ENCODE data around the gene RAB7A.
A peak's percentile ranks its signal among the peaks of the same experiment; 100 is the strongest.
"Not testable (repeated sequence)": the region's sequence is repeated elsewhere in the genome, so short reads cannot be mapped to it uniquely, and the experiment has no call there.

Gene RAB7A

DNA sequence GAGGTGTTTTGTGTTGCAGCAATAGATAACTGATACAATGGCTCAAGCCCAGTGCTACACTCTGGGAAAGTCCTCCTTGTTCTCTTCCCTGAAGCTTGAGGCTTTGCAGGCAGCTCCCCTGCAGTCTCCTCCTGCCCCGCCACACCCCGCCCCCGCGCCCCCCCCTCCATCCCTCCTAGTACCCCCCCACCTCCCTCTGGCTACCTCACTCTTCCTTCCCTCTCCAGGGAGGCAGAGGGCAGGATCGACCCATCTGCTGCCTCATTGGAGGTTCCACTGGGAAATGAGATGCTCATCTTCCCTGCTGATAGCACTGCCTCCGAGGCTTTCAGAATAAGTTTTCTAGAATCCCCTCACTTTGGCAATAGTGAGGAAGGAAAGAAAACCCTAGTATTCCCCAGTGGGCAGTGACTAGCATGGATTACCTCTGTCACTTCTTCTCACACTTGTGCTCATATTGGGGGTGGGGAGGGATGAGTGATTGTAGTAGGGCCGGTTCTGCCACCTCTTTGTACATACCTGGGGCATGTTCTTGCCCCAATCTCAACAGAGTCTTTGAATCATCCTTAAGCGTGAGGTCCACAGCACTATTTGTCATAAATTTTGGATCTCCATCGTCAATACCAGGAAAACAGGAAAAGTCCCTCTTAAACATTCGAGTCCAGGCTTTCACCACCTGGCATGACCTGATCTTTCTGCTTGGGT is 16.3 kb upstream of the RAB7A start:
- no peak for DNase-seq
- in situ Hi-C loops (cut with MboI; ENCODE audit: low pct_unique_long_range_greater_than_20kb, low sequenced_read_pairs), result no loop called here

- in situ Hi-C loops (cut with MboI; ENCODE audit: low pct_unique_long_range_greater_than_20kb, low sequenced_read_pairs), result no loop called here
- no peak for DNase-seq
Measured at GRCh38 chr3:128710816-128711433, 15.1 kb upstream of the RAB7A start.

DNA sequence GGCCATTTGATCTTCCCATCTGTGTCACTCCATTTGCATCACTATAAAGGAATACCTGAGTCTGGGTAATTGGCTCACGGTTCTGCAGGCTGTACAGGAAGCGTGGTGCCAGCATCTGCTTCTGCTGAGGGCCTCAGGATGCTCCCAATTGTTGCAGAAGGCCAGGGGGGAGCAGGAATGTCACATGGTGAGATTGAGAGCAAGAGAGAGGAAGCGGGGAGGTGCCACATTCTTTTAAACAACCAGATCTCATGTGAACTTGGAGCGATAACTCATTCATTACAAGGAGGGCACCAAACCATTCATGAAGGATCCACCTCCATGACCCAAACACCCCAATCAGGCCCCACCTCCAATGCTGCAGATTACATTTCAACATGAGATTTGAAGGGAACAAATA is 13.1 kb upstream of the RAB7A start:
- in situ Hi-C loops (cut with MboI; ENCODE audit: low pct_unique_long_range_greater_than_20kb, low sequenced_read_pairs), result no loop called here

DNA sequence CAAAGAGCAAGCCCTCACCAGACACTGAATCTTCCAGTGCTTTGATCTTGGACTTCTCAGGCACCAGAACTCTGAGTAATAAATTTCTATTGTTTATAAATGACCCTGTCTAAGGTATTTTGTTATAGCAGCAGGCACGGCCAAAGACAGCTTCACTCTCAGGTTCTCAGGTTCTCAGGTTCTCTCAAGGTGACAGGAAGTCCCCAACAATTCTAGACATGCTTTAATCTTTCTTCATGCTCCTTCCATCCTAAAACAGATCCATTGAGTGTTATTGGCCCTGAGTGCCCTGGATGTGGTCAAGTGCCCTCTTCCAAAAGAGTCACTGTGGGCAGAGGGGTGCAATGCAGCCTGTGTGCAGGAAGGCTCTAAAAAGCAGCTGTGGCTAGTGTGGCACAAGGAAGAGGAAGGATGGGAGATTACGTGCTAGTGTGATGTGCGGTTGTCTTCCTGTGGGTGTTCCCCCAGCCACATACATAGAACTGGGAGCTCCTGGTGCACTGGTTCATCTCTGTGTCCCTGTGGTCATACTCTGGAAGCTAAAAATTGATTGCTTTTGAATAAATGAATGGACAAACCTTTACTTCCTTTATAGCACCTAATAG is 11.0 kb upstream of the RAB7A start:
- DNase-seq, result peak; percentile 80
- in situ Hi-C loops (cut with MboI; ENCODE audit: low pct_unique_long_range_greater_than_20kb, low sequenced_read_pairs), result no loop called here

More for the DNA sequence above, 13.1 kb upstream of the RAB7A start:
- no peak for DNase-seq

- in situ Hi-C loops (cut with MboI; ENCODE audit: low pct_unique_long_range_greater_than_20kb, low sequenced_read_pairs), result not testable (repeated sequence)
- peak; percentile 32 for DNase-seq
Measured at GRCh38 chr3:128718892-128719291, 7.1 kb upstream of the RAB7A start.

- in situ Hi-C loops (cut with MboI; ENCODE audit: low pct_unique_long_range_greater_than_20kb, low sequenced_read_pairs), result no loop called here
- no peak for DNase-seq
Measured at GRCh38 chr3:128720891-128721290, 5.1 kb upstream of the RAB7A start.

GRCh38 chr3:128723477-128723876 is 2.5 kb upstream of the RAB7A start:
- DNase-seq, result no peak
- in situ Hi-C loops (cut with MboI; ENCODE audit: low pct_unique_long_range_greater_than_20kb, low sequenced_read_pairs), result no loop called here

DNA sequence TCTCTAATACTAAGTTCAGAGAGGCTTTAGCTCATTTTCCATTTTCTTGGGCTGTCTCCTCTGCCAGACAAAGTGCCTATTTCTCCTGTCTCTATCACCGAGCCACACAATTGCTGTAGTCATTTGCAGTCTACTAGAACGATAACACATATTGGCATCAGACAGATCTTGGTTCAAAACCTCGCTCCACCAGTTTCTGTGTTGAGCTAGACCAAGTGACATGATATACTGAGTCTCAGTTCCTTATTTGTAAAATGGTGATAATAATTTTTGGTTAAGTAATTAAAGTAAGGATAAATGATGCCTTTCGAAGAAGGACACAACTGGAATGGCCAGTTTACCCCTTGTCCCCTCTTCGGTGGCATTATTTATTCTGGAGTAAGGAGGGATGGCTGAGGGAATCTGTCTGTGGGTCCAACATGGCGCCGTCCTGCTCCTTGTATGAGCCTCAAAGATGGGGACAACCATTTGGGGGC is 398 bp upstream of the RAB7A start:
- no peak for DNase-seq
- in situ Hi-C loops (cut with MboI; ENCODE audit: low pct_unique_long_range_greater_than_20kb, low sequenced_read_pairs), result no loop called here

DNA sequence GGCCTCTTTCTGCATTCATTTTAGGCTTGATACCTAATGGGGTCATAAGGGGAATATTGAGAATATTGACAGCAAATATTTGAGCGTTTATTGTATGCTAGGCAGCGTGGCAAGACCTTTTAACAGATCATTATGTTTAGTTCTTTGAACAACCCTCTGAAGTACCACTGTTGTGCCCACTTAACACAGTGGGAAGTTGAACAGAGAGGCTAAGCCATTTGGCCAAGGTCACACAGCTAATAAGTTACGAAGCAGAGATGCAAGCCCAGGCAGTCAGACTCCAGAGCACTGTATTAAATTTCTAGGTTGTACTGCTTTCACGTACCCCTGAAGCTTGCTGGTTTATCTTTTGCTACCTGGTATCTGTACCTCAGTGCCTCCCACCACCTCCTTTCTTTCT is 1.1 kb downstream of the RAB7A start:
- DNase-seq, result no peak
- in situ Hi-C loops (cut with MboI; ENCODE audit: low pct_unique_long_range_greater_than_20kb, low sequenced_read_pairs), result no loop called here

DNA sequence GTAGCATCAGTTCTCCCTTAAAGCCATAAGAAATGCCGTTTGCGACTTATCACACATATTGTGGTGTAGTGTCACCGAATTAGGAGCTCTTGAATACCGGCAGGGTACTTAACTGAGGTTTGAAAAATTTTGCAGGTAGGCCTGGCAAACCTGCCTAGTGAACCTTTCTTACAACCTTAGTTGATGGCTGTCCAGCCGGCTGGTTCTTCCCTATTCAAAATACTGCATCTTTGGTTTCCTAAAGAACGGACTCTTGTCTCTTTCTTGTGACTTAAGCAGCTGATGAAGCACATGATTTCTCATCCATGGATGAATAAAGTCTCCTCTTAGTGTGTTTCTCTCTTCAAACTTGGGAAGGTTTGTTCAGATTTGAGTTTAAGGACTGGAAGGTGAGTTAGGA is 1.5 kb downstream of the RAB7A start:
- in situ Hi-C loops (cut with MboI; ENCODE audit: low pct_unique_long_range_greater_than_20kb, low sequenced_read_pairs), result no loop called here
- DNase-seq, result no peak

DNA sequence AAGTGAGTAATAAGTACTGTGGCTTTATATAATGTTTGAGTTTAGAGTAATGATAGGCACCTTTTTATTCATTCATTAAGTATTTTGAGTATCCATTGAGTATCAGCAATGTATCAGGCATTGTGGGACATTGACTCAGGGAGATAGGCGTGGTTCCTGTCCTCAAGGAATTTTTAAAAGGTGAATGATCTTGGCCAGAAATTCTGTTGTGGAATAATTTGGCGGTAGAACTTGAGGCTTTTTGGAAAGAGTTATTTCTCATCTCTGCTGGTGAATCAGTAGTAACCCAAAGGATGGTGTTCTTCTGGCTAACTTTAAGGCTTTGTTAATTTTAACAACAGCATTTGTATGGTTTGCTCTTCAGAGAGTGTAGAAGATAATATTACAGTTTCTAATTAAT is 2.0 kb downstream of the RAB7A start:
- no peak for DNase-seq
- in situ Hi-C loops (cut with MboI; ENCODE audit: low pct_unique_long_range_greater_than_20kb, low sequenced_read_pairs), result no loop called here

GRCh38 chr3:128728521-128728920 is 2.5 kb downstream of the RAB7A start:
- in situ Hi-C loops (cut with MboI; ENCODE audit: low pct_unique_long_range_greater_than_20kb, low sequenced_read_pairs); DNase-seq: not testable (repeated sequence)

DNA sequence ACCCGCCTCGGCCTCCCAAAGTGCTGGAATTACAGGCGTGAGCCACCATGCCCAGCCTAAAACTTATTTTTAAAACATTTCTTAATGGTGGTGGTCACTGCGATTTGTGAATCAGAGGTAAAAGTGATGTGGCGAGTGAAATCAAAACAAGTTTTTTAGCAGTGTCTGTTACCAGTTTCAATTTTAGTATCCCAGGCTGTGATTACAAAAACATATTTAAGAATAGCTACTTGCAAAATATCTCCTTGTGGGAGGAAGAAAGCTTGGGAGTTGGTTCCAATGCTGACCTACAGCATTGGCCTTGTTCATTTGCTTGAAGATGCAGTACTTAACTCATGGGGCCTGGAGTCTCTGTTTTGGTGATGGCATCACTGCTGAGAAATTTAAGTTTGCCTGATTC is 4.5 kb downstream of the RAB7A start:
- no peak for DNase-seq
- in situ Hi-C loops (cut with MboI; ENCODE audit: low pct_unique_long_range_greater_than_20kb, low sequenced_read_pairs), result no loop called here

DNA sequence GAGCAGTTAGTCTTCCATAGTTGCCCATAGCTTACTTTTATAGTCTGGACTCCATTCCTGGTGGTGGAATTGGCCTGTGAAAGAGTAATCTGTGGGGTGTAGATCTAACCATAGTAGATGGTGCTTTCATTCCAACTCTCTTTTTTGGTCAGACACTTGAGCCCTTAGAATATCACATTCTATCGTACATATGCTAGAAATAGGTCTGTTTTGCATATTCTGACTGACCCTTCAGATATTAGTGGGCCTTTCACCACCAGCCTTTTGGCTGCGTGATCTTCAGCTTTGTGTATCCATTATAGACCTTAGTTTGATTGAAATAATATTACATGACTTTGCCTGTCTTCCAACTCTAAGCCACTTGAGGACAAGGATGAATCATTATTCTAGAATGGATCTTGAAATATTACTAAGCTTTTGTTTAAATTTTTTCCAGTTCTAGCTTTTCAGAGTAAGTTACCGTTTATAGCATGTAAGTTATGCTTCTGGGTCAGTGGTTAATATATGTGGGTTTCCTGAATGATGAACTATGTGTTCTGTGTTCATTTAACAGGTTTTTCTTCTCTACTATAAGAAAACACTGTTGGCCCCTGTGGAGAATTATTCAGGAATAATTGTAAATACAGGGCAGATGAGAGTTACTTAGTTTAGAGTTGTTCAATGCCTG is 8.7 kb downstream of the RAB7A start:
- in situ Hi-C loops (cut with MboI; ENCODE audit: low pct_unique_long_range_greater_than_20kb, low sequenced_read_pairs), result no loop called here
- no peak for DNase-seq

GRCh38 chr3:128735287-128735686 is 9.3 kb downstream of the RAB7A start:
- in situ Hi-C loops (cut with MboI; ENCODE audit: low pct_unique_long_range_greater_than_20kb, low sequenced_read_pairs), result no loop called here
- DNase-seq, result no peak

DNA sequence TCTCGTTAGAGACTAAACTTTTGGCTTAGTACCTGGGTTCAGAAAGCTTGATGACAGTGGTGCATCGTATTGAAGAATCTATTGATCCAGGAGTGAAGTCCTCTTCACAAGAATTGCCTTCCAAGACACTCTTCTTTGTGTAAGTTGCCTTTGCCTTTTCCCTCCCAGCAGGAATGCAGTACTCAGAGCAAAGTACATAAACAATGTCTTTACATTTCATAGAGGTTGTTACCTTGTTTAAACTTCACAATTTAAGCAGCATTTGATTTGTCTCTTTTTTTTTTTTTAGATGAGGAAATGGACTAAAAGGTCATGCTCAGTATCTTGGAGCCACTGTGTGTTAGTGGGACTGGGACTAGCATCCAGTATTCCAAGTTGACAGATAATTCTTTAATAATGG is 9.9 kb downstream of the RAB7A start:
- in situ Hi-C loops (cut with MboI; ENCODE audit: low pct_unique_long_range_greater_than_20kb, low sequenced_read_pairs), result no loop called here
- no peak for DNase-seq

- in situ Hi-C loops (cut with MboI; ENCODE audit: low pct_unique_long_range_greater_than_20kb, low sequenced_read_pairs), result no loop called here
- DNase-seq, result no peak
Measured at GRCh38 chr3:128736601-128737000, 10.6 kb downstream of the RAB7A start.

GRCh38 chr3:128740621-128741020 is 14.6 kb downstream of the RAB7A start:
- in situ Hi-C loops (cut with MboI; ENCODE audit: low pct_unique_long_range_greater_than_20kb, low sequenced_read_pairs), result no loop called here
- no peak for DNase-seq

- in situ Hi-C loops (cut with MboI; ENCODE audit: low pct_unique_long_range_greater_than_20kb, low sequenced_read_pairs), result no loop called here
- DNase-seq, result no peak
Measured at GRCh38 chr3:128742821-128743594, 17.0 kb downstream of the RAB7A start.

Data from KBM-7 (cell line).